ENCODE measurements around the gene PRDX2. TPM values are rescaled to one million over a fixed set of nuclear protein-coding genes. Genes with fewer than 3 reads are reported as not detected.
A peak's percentile ranks its signal among the peaks of the same experiment; 100 is the strongest.
"Not testable (repeated sequence)": the region's sequence is repeated elsewhere in the genome, so short reads cannot be mapped to it uniquely, and the experiment has no call there.

The PRDX2 gene
- polyA plus RNA-seq (2012; ENCODE audit: missing spikeins) = 219 TPM

DNA sequence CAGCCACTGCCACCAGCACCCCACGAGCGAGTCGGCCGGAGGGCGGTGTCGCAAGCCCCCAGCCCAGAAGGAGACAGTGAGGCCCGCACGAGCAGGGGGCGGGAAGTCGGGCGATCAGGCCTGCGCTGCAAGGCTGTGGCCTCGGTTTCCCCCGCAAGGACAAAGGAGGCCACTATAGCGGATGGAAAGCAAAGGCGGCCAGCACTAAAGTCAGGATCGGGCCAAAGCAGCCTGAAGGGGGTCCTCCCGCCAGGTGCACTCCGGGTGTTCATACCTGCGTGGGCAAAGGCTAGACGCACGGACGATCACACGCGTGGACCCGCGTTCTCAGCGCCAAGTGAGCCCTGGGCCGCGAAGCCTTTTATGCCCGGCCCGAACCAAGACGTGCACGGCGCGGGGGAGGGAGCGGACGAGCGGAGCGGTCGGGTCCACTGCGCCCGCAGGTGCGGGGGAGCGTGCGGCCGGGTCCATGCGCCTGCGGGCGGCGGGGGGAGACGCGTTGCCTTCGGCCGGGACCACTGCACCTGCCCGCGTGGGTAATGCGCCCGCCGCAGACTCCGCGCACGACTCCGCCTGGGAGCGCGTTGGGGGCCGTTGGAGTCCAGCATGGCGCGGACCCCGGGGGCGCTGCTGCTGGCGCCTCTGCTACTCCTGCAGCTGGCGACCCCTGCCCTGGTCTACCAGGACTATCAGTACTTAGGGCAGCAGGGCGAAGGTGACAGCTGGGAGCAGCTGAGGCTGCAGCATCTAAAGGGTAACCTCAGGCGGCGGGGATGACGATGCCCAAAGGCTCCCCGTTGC, at the start of gene PRDX2, which contains the start of gene THSD8:
Gene PRDX2 (minus strand): TSS at position 335 of the 801 bp plus-strand sequence. CDS start 539 bp downstream, outside the sequence.
Gene THSD8 (plus strand): TSS at position 604 of the 801 bp plus-strand sequence. CDS start 3 bp downstream, at position 607.
- peak; percentile 97 for TF ChIP-seq POLR2AphosphoS5 (IDR thresholded peaks at IDR 0.05; ENCODE audit: low read depth, low read length)
- TF ChIP-seq TAF1 (IDR thresholded peaks at IDR 0.05; ENCODE audit: borderline replicate concordance, low read depth, low read length) = peak; percentile 71
- peak; percentile 98 for TF ChIP-seq POLR2A (IDR thresholded peaks at IDR 0.05; ENCODE audit: low read depth, low read length)
- DNase-seq (ENCODE audit: insufficient read length) = peak; percentile 74
- peak; percentile 78 for FAIRE-seq

GRCh38 chr19:12847159-12848139, 45.8 kb upstream of the PRDX2 start:
- DNase-seq (ENCODE audit: insufficient read length) (peak; percentile 93), FAIRE-seq (peak; percentile 86)
- TF ChIP-seq POLR2A (IDR thresholded peaks at IDR 0.05; ENCODE audit: low read depth, low read length) (no peak), POLR2AphosphoS5 (IDR thresholded peaks at IDR 0.05; ENCODE audit: low read depth, low read length) (no peak), TAF1 (IDR thresholded peaks at IDR 0.05; ENCODE audit: borderline replicate concordance, low read depth, low read length) (no peak)

DNA sequence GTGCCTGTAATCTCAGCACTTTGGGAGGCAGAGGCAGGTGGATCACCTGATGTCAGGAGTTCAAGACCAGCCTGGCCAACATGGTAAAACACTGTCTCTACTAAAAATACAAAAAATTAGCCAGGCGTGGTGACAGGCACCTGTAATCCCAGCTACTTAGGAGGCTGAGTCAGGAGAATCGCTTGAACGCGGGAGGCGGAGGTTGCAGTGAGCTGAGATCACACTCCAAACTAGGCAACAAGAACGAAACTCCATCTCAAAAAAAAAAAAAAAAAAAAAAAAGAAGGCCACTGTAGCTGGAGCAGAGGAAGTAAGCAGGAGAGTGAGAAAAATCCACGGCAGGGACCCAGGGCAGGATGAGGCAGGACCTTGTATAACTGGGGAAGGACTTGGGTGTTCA, 45.0 kb upstream of the PRDX2 start:
- not testable (repeated sequence) for DNase-seq (ENCODE audit: insufficient read length); FAIRE-seq

DNA sequence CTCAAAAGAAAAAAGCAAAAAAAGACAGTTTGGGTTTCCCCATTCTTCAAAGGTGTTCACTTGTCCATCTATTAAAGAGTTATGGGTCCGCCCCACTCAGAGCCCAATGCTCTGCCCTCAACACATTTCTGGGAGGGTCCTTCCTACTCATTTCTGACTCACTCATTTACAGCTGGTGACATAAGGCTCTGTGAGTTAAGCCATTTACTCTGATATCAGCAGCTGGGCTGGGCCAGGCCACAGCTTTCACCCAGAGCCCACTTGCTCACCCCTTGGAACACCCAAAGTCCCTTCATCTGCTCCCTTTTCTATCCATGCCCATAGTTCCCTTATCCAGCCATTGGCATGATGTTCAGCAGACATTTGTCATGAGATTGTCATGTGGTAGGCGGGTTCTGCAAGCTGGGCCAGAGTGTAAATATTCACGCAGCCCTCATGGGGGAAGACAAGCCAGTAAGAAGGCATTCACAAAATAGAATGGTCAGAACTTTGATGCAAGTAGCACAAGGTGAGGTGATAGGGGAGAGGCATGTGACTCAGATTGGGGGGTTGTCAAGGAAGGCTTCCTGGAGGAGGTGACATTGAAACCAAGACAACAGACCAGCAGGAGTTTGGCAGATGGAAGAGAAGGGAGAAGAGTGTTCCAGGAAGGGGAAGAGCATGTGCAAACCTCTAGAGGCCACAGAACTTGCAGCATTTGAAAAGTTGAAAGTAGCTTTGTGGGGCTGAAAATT, 42.6 kb upstream of the PRDX2 start:
- TF ChIP-seq TAF1 (IDR thresholded peaks at IDR 0.05; ENCODE audit: borderline replicate concordance, low read depth, low read length) (no peak), POLR2AphosphoS5 (IDR thresholded peaks at IDR 0.05; ENCODE audit: low read depth, low read length) (no peak), POLR2A (IDR thresholded peaks at IDR 0.05; ENCODE audit: low read depth, low read length) (no peak)

DNA sequence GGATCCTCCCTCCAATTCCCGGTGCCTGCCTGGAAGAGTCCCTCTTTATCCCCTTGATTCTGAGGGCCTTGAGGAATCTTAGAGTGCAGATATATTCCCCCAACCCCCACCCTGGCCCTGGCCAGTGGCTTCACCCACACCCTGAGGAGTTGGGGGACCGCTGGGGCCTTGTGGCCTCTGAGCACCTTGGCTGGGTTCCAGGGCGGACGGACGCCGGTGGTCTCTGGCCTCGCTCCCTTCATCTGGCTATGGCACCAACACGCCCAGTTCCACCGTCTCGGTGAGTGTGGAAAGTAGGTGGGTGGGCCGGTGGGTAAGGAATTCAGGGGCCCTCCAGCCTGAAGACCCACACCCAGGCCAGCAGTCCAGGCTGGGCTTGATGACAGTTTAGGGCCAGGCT, 41.7 kb upstream of the PRDX2 start:
- DNase-seq (ENCODE audit: insufficient read length) (no peak), FAIRE-seq (no peak)
- TF ChIP-seq POLR2A (IDR thresholded peaks at IDR 0.05; ENCODE audit: low read depth, low read length) (no peak), POLR2AphosphoS5 (IDR thresholded peaks at IDR 0.05; ENCODE audit: low read depth, low read length) (no peak), TAF1 (IDR thresholded peaks at IDR 0.05; ENCODE audit: borderline replicate concordance, low read depth, low read length) (no peak)

More for the DNA sequence above, 42.6 kb upstream of the PRDX2 start:
- DNase-seq (ENCODE audit: insufficient read length) = no peak
- FAIRE-seq = no peak

- DNase-seq (ENCODE audit: insufficient read length) (no peak), FAIRE-seq (no peak)
- TF ChIP-seq TAF1 (IDR thresholded peaks at IDR 0.05; ENCODE audit: borderline replicate concordance, low read depth, low read length) (no peak), POLR2AphosphoS5 (IDR thresholded peaks at IDR 0.05; ENCODE audit: low read depth, low read length) (no peak), POLR2A (IDR thresholded peaks at IDR 0.05; ENCODE audit: low read depth, low read length) (no peak)
These were observed 40.9 kb upstream of the PRDX2 start for GRCh38 chr19:12842511-12842910.

GRCh38 chr19:12841094-12841493, 39.5 kb upstream of the PRDX2 start:
- DNase-seq (ENCODE audit: insufficient read length) (no peak), FAIRE-seq (no peak)
- TF ChIP-seq TAF1 (IDR thresholded peaks at IDR 0.05; ENCODE audit: borderline replicate concordance, low read depth, low read length) (no peak), POLR2AphosphoS5 (IDR thresholded peaks at IDR 0.05; ENCODE audit: low read depth, low read length) (no peak), POLR2A (IDR thresholded peaks at IDR 0.05; ENCODE audit: low read depth, low read length) (no peak)

DNA sequence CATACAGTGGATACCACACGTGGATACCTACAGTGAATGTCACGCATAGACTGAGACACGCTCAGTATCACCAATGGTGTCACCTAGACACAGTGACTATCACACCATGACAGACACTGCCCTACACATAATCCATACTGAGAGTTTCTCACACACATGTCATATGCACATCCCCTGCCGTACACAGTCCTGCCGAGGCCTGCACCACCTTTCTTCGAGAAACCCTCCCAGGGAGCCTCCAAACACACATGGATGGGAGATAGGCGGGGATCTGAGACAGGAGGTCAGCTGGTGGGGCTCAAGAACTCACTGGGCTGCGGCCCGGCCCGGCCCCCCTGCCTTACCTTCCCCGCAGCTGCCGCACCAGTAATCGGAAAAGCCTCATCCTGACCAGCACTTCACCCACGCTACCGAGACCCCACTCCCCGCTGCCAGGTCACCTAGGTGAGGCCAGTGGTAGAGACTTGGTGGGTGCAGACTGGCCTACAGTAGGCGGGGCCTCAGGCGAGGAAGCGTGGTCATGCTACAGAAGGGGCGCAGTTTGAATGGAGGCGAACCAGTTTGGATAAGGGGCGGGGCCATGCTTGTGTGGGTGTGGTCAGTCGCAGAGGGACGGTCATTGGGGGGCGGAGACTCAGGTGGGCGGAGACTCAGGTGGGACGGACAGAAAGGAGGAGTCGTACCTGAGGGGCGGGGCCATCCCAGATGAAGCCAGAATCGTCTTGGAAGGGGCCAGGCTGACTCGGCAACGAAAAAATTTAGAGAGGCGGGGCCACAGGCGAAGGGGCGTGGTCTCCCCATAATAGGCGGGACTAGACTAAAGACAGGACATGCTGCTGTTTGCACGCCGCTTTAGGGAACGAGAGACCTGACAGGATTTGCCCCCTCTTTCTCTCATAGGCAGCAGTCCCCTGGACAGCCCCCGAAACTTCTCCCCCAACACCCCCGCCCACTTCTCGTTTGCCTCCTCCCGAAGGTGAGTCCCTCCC, 38.8 kb upstream of the PRDX2 start:
- DNase-seq (ENCODE audit: insufficient read length) = no peak
- TF ChIP-seq POLR2A (IDR thresholded peaks at IDR 0.05; ENCODE audit: low read depth, low read length) (no peak), TAF1 (IDR thresholded peaks at IDR 0.05; ENCODE audit: borderline replicate concordance, low read depth, low read length) (no peak), POLR2AphosphoS5 (IDR thresholded peaks at IDR 0.05; ENCODE audit: low read depth, low read length) (no peak)
- no peak for FAIRE-seq

DNA sequence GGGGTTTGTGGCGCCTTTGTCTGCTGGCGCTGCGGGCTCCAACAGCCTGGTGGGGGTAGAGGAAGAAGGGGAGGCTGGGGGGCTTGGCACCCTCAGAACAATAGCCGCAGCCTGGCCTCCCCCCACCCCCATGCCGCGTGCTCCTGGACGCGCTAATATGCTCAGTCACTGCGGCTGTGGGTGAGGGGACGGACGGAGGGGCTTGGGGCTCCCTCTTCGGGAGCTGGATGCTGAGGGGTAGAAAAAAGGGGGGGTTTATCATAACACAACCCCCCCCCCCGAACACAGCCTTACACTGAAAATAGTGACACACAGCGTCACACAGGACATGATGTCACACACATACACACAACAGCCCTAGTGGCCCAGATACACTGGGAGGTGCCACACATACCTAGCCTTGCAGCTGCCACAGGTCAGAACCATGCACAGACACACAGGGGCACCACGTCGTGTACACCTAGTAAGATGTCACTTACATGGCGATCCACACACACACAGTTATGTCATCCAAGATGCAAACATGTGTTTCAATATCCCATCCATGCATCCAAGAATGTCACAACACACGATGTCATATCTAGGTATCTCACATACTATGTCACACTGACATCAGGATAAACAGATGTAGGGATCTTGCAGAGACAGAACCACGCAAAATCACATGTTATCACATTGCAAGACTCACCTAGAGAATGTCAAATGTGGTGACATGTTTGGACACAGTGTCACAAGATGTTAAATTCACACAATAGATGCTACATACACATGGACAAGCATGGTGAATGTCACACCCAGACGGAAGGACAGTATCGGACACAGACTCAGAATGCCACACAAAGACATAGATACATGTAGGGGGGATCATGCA, 37.5 kb upstream of the PRDX2 start:
- TF ChIP-seq TAF1 (IDR thresholded peaks at IDR 0.05; ENCODE audit: borderline replicate concordance, low read depth, low read length) (no peak), POLR2A (IDR thresholded peaks at IDR 0.05; ENCODE audit: low read depth, low read length) (no peak), POLR2AphosphoS5 (IDR thresholded peaks at IDR 0.05; ENCODE audit: low read depth, low read length) (no peak)
- FAIRE-seq = no peak
- DNase-seq (ENCODE audit: insufficient read length) = no peak
